Vagina (tissue), 2 donors: Measurements from ENCODE around the gene PACRG. TPM values are rescaled to one million over a fixed set of nuclear protein-coding genes. Genes with fewer than 3 reads are reported as not detected.

ENCODE experiments used
- DNase-seq, 2 donors: peaks; one replicate each; pipeline ENCODE4 v3.0.0-alpha.2; 2017; ENCODE audit errors: extremely low spot score in 2 of 2
- H3K27ac ChIP-seq: fragments of 200-600 bp; sonication (generic); one replicate; pipeline ENCODE4 v1.5.1; 2019
- H3K27me3 ChIP-seq: fragments of 200-600 bp; sonication (generic); one replicate; pipeline ENCODE4 v1.5.1; 2019
- H3K36me3 ChIP-seq, 2 donors: fragments of 200-600 bp; sonication (generic); one replicate each; pipeline ENCODE4 v1.5.1; 2017 to 2019
- H3K4me1 ChIP-seq: fragments of 200-600 bp; sonication (generic); one replicate; pipeline ENCODE4 v1.5.1; 2019
- H3K4me3 ChIP-seq, 2 donors: fragments of 200-600 bp; sonication (generic); 1 replicate in 1 of 2; 2 replicates in 1 of 2; pipeline ENCODE4 v1.5.1; 2016 to 2019
- H3K9me3 ChIP-seq: fragments of 200-600 bp; sonication (generic); one replicate; pipeline ENCODE4 v1.5.1; 2019
- CTCF ChIP-seq, 3 experiments: fragments of 450-650 bp in 2 of 3; fragments of 200-600 bp in 1 of 3; sonication (generic) in 1 of 3; IDR thresholded peaks; one replicate each; pipeline ENCODE4 v1.5.1; 2017 to 2019; ENCODE audit warnings: antibody characterized with exemption in 3 of 3, mild to moderate bottlenecking in 2 of 3, moderate library complexity in 2 of 3
- POLR2A ChIP-seq, 2 donors: fragments of 450-650 bp; IDR thresholded peaks; one replicate each; pipeline ENCODE4 v1.6.1; 2017; ENCODE audit warnings: antibody characterized with exemption in 2 of 2, mild to moderate bottlenecking in 2 of 2, moderate library complexity in 2 of 2
- POLR2AphosphoS5 ChIP-seq, 2 donors: sonication (generic); formaldehyde crosslinking; IDR thresholded peaks; one replicate each; pipeline ENCODE4 v1.9.0; 2017; ENCODE audit warnings: antibody characterized with exemption in 2 of 2, mild to moderate bottlenecking in 2 of 2, low read depth in 1 of 2; ENCODE audit not compliant: insufficient read depth in 1 of 2
- intact Hi-C: fragments of 100-400 bp; cut with DNase I; formaldehyde crosslinking; loops from one replicate; pipeline ENCODE4 v1.15.1; 2023
- total RNA-seq: library from RNA; depleted of rRNA; stranded (reverse); fragments of >200 nt; gene quantifications from one replicate; pipeline ENCODE4 v1.2.3, GENCODE V29; 2016

Gene PACRG
- total RNA-seq, 1 donor from 2014 or later, result not detected

- Histone ChIP-seq H3K27me3 (no peaks in the 10 kb centered on the region), H3K36me3 (no peaks in the 10 kb centered on the region), H3K9me3 (no peaks in the 10 kb centered on the region), H3K27ac (no peak overlapping the region), H3K4me1 (no peaks in the 10 kb centered on the region), H3K4me3 (no peak overlapping the region)
- DNase-seq, result no peak
- TF ChIP-seq CTCF (IDR thresholded peaks at IDR 0.05) (no peak), POLR2A (IDR thresholded peaks at IDR 0.05) (no peak), POLR2AphosphoS5 (IDR thresholded peaks at IDR 0.05; ENCODE audit: insufficient read depth in 1 of 2, low read depth in 1 of 2) (no peak)
- intact Hi-C loops, result no loop called here
These were observed 446.0 kb downstream of the PACRG start for GRCh38 chr6:163173741-163174140.

- Histone ChIP-seq H3K4me1 (no peaks in the 10 kb centered on the region), H3K27ac (no peak overlapping the region), H3K4me3 (no peak overlapping the region), H3K9me3 (no peaks in the 10 kb centered on the region), H3K36me3 (no peaks in the 10 kb centered on the region), H3K27me3 (no peaks in the 10 kb centered on the region)
- TF ChIP-seq CTCF (IDR thresholded peaks at IDR 0.05) (no peak), POLR2AphosphoS5 (IDR thresholded peaks at IDR 0.05; ENCODE audit: insufficient read depth in 1 of 2, low read depth in 1 of 2) (no peak), POLR2A (IDR thresholded peaks at IDR 0.05) (no peak)
- no peak for DNase-seq
- intact Hi-C loops, result no loop called here
These were observed 447.5 kb downstream of the PACRG start for GRCh38 chr6:163175301-163175700.

GRCh38 chr6:163176097-163176496 is 448.3 kb downstream of the PACRG start:
- Histone ChIP-seq H3K27ac (no peak overlapping the region), H3K27me3 (no peaks in the 10 kb centered on the region), H3K36me3 (no peaks in the 10 kb centered on the region), H3K4me1 (no peaks in the 10 kb centered on the region), H3K4me3 (no peak overlapping the region), H3K9me3 (no peaks in the 10 kb centered on the region)
- TF ChIP-seq CTCF (IDR thresholded peaks at IDR 0.05) (no peak), POLR2AphosphoS5 (IDR thresholded peaks at IDR 0.05; ENCODE audit: insufficient read depth in 1 of 2, low read depth in 1 of 2) (no peak)
- DNase-seq, result no peak
- intact Hi-C loops, result no loop called here

GRCh38 chr6:163177007-163177406 is 449.2 kb downstream of the PACRG start:
- Histone ChIP-seq H3K4me1 (no peaks in the 10 kb centered on the region), H3K27me3 (no peaks in the 10 kb centered on the region), H3K27ac (no peak overlapping the region), H3K36me3 (no peaks in the 10 kb centered on the region), H3K9me3 (no peaks in the 10 kb centered on the region), H3K4me3 (no peak overlapping the region)
- DNase-seq, result no peak
- no peak for TF ChIP-seq POLR2A (IDR thresholded peaks at IDR 0.05)
- TF ChIP-seq CTCF (IDR thresholded peaks at IDR 0.05), result no peak
- no peak for TF ChIP-seq POLR2AphosphoS5 (IDR thresholded peaks at IDR 0.05; ENCODE audit: insufficient read depth in 1 of 2, low read depth in 1 of 2)
- intact Hi-C loops, result no loop called here

GRCh38 chr6:163177892-163178420 is 450.2 kb downstream of the PACRG start:
- no peak for DNase-seq
- no peak overlapping the region for H3K27ac ChIP-seq
- H3K4me1 ChIP-seq, result peaks cover under 1% of the 10 kb centered on the region
- H3K36me3 ChIP-seq, result no peaks in the 10 kb centered on the region
- intact Hi-C loops, result no loop called here
- no peaks in the 10 kb centered on the region for H3K9me3 ChIP-seq
- H3K4me3 ChIP-seq, result no peak overlapping the region
- TF ChIP-seq POLR2A (IDR thresholded peaks at IDR 0.05) (no peak), CTCF (IDR thresholded peaks at IDR 0.05) (no peak), POLR2AphosphoS5 (IDR thresholded peaks at IDR 0.05; ENCODE audit: insufficient read depth in 1 of 2, low read depth in 1 of 2) (no peak)
- no peaks in the 10 kb centered on the region for H3K27me3 ChIP-seq
